Thoracic aorta (tissue), 2 donors: ENCODE measurements around the gene LTB. TPM values are rescaled to one million over a fixed set of nuclear protein-coding genes. Genes with fewer than 3 reads are reported as not detected.

Source experiments
- total RNA-seq, 2 donors: library from RNA; depleted of rRNA; stranded (reverse); fragments of >200 nt; gene quantifications; one replicate each; pipeline versions ENCODE4 v1.1.0 to v1.2.3, GENCODE V29; 2016

Gene LTB
- total RNA-seq, 2 donors from 2014 or later, result not detected

Other genes with a start within 250 kb of the LTB start
- 100 to 1,000 TPM; 552 to 852 TPM for gene HLA-B, start 225.2 kb downstream of the LTB start, total RNA-seq
- 10 to 100 TPM; 15.0 to 16.4 TPM for gene MICA, start 178.8 kb downstream of the LTB start, total RNA-seq
- gene MICB, start 84.3 kb downstream of the LTB start, total RNA-seq, result 1 to 10 TPM; 4.1 to 6.6 TPM
- not detected for gene MCCD1, start 53.5 kb downstream of the LTB start, total RNA-seq
- gene DDX39B, start 40.4 kb downstream of the LTB start, total RNA-seq, result 100 to 1,000 TPM; 198 to 217 TPM
- gene ATP6V1G2, start 35.8 kb downstream of the LTB start, total RNA-seq, result under 1 TPM; 0.78 to 0.95 TPM
- 10 to 100 TPM; 23.8 to 24.2 TPM for gene NFKBIL1, start 34.8 kb downstream of the LTB start, total RNA-seq
- gene LTA, start 10.1 kb downstream of the LTB start, total RNA-seq, result not detected
- 1 to 10 TPM in 1 of 2 donors, under 1 TPM in 1; 0.71 to 3.2 TPM for gene TNF, start 6.9 kb downstream of the LTB start, total RNA-seq
- gene LST1, start 3.9 kb upstream of the LTB start, total RNA-seq, result 10 to 100 TPM in 1 of 2 donors, 1 to 10 TPM in 1; 4.9 to 37.9 TPM
- gene NCR3, start 10.6 kb upstream of the LTB start, total RNA-seq, result not detected
- gene AIF1, start 32.8 kb upstream of the LTB start, total RNA-seq, result 10 to 100 TPM; 21.5 to 39.6 TPM
- 100 to 1,000 TPM in 1 of 2 donors, 10 to 100 TPM in 1; 94.2 to 130 TPM for gene PRRC2A, start 38.3 kb upstream of the LTB start, total RNA-seq
- gene BAG6, start 70.2 kb upstream of the LTB start, total RNA-seq, result 100 to 1,000 TPM; 154 to 182 TPM
- 1 to 10 TPM in 1 of 2 donors, not detected in 1; 2.2 TPM for gene APOM, start 73.5 kb upstream of the LTB start, total RNA-seq
- gene C6orf47, start 78.4 kb upstream of the LTB start, total RNA-seq, result 10 to 100 TPM; 23.7 to 40.1 TPM
- gene GPANK1, start 82.6 kb upstream of the LTB start, total RNA-seq, result 10 to 100 TPM; 15.0 to 19.2 TPM
- gene CSNK2B, start 83.7 kb upstream of the LTB start, total RNA-seq, result 100 to 1,000 TPM; 175 to 202 TPM
- 10 to 100 TPM in 1 of 2 donors, 1 to 10 TPM in 1; 9.6 to 24.3 TPM for gene LY6G5B, start 87.6 kb upstream of the LTB start, total RNA-seq
- gene LY6G5C, start 98.6 kb upstream of the LTB start, total RNA-seq, result not detected
- 10 to 100 TPM; 49.3 to 52.8 TPM for gene ABHD16A, start 120.9 kb upstream of the LTB start, total RNA-seq
- gene LY6G6F, start 124.4 kb upstream of the LTB start, total RNA-seq, result not detected
- not detected for gene LY6G6D, start 132.9 kb upstream of the LTB start, total RNA-seq
- gene LY6G6C, start 139.3 kb upstream of the LTB start, total RNA-seq, result not detected
- not detected for gene MPIG6B, start 140.9 kb upstream of the LTB start, total RNA-seq
- gene DDAH2, start 146.9 kb upstream of the LTB start, total RNA-seq, result 100 to 1,000 TPM; 136 TPM
- gene CLIC1, start 154.1 kb upstream of the LTB start, total RNA-seq, result 100 to 1,000 TPM; 222 to 251 TPM
- gene MSH5, start 157.6 kb upstream of the LTB start, total RNA-seq, result 10 to 100 TPM in 1 of 2 donors, 1 to 10 TPM in 1; 5.7 to 10.5 TPM
- 10 to 100 TPM in 1 of 2 donors, not detected in 1; 13.3 TPM for gene SAPCD1, start 180.2 kb upstream of the LTB start, total RNA-seq
- gene VWA7, start 194.9 kb upstream of the LTB start, total RNA-seq, result under 1 TPM; 0.68 to 0.78 TPM
- gene VARS1, start 213.3 kb upstream of the LTB start, total RNA-seq, result 10 to 100 TPM; 24.8 to 46.8 TPM
- gene LSM2, start 224.5 kb upstream of the LTB start, total RNA-seq, result 10 to 100 TPM; 21.2 to 40.1 TPM
- gene HSPA1L, start 232.9 kb upstream of the LTB start, total RNA-seq, result 1 to 10 TPM; 1.1 to 1.2 TPM
- 100 to 1,000 TPM; 240 to 354 TPM for gene HSPA1A, start 233.1 kb upstream of the LTB start, total RNA-seq
- 100 to 1,000 TPM; 178 to 262 TPM for gene HSPA1B, start 245.3 kb upstream of the LTB start, total RNA-seq